Fibroblast of peridontal ligament (primary cell): ENCODE measurements around the gene EP300.
"Not testable (repeated sequence)": the region's sequence is repeated elsewhere in the genome, so short reads cannot be mapped to it uniquely, and the experiment has no call there.

Experiments used
- DNase-seq: peaks from one replicate; pipeline ENCODE4 v3.0.0-alpha.2; 2010; ENCODE audit errors: extremely low read depth

The EP300 gene

DNA sequence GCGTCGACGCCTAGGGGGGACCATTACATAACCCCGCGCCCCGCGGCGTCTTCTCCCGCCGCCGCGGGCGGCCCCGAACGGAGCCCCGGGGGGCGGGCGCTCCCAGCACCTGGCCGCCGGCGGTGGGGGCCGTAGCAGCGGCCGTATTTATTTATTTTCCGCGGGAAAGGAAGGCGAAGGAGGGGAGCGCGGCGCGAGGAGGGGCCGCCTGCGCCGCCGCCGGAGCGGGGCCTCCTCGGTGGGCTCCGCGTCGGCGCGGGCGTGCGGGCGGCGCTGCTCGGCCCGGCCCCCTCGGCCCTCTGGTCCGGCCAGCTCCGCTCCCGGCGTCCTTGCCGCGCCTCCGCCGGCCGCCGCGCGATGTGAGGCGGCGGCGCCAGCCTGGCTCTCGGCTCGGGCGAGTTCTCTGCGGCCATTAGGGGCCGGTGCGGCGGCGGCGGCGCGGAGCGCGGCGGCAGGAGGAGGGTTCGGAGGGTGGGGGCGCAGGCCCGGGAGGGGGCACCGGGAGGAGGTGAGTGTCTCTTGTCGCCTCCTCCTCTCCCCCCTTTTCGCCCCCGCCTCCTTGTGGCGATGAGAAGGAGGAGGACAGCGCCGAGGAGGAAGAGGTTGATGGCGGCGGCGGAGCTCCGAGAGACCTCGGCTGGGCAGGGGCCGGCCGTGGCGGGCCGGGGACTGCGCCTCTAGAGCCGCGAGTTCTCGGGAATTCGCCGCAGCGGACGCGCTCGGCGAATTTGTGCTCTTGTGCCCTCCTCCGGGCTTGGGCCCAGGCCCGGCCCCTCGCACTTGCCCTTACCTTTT, at the start of gene EP300:
Gene EP300 (plus strand): TSS at position 570 of the 795 bp plus-strand sequence. CDS start 413 bp downstream, outside the sequence.
- peak; percentile 62 for DNase-seq

DNA sequence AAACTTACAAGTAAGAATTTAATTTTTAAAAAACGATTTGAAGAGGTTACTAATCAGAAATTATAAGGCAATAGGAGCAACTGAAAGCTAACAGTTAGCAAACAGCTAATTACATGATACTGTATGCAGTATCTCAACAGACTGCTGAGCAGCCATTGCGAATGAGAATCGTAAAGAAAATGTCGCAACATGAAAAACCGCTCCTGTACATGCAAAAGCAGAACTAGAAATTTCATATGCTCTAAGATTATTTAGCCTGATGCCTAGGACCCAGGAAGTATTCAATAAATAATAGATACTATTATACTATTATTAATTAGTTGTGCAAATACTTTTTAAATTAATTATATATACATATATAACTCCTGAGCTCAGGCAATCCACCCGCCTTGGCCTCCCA, 48.7 kb upstream of the EP300 start:
- no peak for DNase-seq

DNA sequence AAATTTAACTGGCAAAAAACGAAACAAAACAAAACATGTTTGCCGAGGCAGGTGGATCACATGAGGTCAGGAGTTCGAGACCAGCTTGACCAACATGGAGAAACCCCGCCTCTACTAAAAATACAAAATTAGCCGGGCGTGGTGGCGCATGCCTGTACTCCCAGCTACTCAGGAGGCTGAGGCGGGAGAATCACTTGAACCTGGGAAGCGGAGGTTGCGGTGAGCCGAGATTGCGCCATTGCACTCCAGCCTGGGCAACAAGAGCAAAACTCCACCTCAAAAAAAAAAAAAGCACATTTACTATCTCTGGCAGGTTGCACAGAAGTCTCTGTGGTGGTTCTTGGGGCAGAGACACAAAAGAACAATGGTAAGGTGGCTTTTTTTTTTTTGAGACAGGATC, 46.8 kb upstream of the EP300 start:
- not testable (repeated sequence) for DNase-seq

DNA sequence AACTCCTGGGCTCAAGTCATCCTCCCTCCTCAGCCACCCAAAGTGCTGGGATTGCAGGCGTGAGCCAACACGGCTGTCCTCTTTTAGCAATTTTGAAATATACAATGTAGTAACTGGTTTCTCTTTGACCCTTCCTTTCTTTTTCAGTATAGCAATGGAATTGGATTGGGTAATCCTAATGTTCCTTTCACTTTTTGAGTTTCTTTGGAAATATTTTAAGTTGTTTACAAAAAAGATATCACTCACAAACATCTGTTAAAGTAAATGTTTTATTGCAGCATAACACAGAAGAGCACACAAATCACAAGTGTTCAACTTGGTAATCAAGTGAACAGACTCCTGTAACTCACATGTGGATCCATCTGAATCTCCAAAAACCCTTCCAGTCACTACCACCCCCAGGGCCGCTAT, 44.6 kb upstream of the EP300 start:
- DNase-seq: peak; percentile 55

DNA sequence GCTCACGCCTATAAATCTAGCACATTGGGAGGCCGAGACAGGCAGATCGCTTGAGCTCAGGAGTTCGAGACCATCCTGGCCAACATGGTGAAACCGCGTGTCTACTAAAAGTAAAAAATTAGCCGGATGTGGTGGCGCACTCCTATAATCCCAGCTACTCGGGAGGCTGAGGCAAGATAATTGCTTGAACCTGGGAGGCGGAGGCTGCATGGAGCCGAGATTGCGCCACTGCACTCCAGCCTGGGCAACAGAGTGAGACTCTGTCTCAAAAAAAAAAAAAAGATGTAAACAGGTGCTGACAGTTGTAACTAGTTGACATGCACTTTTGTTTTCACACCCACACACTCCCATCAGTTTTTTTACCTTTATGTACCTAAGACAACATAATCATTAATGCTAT, 44.0 kb upstream of the EP300 start:
- DNase-seq: not testable (repeated sequence)

DNA sequence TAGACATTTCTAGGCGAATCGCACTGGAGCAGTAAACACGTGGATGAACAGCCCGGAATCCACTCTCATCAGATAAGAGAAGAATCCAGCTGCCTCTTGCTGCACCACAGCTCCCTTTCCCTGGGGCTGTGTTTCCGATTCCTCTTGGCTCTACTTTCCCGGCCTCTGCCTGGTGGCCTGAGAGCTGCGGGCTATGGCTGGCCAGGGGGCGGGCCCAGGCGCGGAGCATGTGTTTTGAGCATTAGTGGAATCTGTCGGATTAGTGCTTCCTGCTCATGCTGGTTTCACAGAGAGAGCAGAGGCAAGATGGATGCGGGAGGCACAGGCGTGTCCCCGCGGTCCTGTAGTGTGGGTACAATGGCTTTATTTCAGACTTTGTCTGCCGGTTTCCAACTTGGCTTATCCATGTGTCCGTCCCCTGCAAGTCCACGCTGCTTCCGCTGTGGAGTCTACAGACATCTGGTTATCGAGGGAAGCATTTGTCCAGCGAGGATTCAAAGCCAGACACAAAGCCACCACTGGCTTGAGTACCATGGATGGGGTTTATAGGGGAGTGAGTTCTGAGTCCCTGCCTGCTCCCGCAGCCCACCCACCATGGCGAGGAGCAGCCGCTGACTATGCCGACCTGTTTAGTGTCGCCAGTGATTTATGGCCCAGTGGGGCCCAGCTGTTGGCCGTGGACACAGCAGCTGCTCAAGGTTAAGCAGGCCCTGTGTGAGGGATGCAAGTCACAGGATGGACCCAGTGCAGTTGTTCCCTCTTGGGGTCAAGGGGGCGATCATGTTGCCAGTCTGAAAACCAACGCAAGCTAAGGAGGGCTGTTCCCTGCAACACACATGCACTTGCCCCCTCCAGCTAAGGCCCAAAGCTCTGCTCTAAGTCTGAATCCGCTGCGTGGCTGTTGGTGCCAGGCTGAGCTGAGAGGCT, 43.3 kb upstream of the EP300 start:
- DNase-seq: peak; percentile 20

DNA sequence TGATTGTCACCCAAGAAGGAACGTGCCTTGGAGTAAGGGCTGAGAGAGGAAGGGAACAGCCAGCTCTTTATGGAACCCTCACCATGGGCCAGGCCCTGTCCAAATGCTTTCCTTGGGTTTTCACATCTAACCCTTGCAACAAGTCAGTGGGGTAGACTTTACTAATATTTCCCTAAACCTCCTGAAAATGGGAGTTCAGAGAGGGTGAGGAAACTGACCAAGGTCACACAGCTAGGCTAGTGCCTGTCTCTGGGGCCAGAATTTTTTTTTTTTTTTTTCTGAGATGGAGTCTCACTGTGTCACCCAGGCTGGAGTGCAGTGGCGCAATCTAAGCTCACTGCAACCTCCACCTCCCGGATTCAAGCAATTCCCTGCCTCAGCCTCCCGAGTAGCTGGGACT, 42.6 kb upstream of the EP300 start:
- not testable (repeated sequence) for DNase-seq

DNA sequence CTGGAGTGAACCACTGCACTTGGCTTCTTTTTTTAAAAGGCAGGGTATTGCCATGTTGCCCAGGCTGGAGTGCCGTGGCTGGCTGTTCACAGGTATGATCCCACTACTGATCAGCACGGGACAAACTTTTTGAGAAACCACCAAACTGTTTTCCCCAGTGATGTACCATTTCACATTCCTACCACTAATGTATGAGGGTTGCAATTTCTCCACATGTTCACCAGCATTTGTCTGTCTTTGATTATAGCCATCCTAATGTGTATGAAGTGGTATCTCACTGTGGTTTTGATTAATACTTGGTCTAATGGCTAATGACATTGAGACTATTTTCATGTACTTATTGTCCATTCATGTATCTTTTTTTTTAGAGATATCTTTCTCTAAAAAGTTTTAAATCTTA, 41.5 kb upstream of the EP300 start:
- peak; percentile 25 for DNase-seq

DNA sequence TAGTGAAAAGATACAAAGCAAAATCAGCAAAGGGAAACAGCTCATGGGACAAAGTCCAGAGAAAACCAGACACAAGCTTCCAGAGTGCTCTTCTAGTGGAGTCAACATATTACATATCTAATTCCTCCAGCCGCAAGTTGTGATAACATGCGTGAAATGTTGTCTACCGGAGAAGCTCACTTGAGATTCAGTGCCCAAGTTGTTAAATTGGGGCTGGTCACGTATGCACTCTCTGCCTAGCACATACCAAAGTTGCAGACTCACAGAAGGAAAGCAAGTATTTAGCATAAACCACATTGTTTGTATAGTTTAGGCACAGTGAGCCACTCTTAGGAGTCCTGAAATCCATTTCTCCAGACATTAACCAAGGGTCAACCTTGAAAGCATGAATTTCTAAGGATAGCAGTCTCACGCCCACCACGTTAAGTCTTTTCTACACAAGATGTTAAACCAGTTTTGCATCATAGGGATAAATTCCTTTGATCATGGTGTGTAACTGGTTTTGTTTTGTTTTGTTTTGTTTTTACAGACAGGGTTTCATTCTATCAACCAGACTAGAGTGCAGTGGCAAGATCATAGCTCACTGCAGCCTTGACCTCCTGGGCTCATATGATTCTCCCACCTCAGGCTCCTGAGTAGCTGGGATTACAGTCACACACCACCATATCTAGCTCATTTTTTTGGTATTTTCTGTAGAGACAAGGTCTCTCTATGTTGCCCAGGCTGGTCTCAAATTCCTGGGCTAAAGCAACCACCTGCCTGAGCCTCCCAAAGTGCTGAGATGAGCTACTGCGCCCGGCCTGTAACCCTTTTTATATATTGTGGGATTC, 39.5 kb upstream of the EP300 start:
- peak; percentile 78 for DNase-seq

DNA sequence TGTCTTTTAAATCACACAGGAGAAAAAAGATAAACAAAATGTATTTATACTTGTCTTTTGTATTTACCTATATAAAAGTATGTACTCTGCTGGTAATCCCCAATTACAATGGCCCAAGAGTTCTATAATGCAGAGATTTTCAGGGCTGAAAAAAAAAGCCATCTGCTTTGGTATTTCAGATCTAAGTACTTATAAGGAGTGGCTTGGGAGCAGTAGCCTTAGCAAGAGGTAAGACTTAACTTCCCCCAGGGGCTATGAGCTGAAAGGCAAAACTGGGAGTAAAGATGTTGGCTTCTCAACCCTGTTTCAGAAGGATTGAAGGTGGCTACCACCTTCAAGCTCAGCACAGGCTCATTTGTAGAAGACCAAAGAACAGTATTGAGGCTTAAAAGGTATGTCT, 35.3 kb upstream of the EP300 start:
- DNase-seq: no peak

DNA sequence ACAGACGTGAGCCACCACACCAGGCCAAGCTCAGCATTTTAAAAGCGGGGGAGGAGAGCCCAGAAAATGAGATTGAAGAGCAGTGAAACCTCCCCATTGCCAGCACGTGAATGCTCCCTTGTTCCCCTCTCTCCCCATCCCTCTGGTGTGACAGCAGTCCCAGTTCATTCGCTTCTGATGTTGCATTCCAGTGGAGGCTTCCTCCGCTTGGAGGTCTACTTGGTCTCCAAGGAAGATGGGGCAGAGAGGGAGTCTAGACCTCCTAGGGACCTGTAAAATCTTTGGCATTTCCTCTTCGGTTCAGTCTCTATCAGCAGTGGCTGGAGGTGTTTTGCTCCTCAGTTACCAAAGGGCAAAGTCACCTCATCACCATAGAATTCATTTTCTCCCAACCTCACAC, 30.2 kb upstream of the EP300 start:
- no peak for DNase-seq

DNA sequence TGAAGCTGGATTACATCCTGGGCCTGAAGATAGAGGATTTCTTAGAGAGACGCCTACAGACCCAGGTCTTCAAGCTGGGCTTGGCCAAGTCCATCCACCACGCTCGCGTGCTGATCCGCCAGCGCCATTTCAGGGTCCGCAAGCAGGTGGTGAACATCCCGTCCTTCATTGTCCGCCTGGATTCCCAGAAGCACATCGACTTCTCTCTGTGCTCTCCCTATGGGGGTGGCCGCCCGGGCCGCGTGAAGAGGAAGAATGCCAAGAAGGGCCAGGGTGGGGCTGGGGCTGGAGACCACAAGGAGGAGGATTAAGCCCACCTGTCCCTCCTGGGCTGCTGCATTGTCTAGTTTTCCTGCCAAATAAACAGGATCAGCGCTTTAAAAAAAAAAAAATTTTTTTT, 28.1 kb upstream of the EP300 start:
- not testable (repeated sequence) for DNase-seq

DNA sequence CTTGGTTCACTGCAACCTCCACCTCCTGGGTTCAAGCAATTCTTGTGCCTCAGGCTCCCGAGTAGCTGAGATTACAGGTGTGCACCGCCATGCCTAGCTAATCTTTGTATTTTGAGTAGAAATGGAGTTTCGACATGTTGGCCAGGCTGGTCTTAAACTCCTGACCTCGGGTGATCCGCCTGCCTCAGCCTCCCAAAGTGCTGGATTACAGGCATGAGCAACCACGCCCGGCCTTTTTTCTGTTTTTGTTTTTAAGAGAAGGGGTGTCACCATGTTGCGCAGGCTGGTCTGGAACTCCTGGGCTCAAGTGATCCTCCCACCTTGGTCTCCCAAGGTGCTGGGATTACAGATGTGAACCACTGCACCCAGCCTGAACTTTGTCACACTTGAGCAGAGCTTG, 26.1 kb upstream of the EP300 start:
- not testable (repeated sequence) for DNase-seq

DNA sequence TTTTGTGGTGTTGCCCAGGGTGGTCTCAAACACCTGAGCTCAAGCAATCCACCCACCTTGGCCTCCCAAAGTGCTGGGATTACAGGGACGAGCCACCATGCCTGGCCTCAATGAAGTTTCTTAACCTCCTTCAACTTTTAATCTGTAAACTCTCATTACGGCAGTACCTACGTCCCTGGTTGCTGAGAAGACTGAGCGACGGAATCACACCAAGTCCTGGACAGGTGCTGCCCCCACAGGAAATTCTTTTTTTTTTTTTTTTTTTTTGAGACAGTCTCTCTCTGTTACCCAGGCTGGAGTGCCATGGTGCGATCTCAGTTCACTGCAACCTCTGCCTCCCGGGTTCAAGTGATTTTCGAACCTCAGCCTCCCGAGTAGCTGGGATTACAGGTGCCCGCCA, 24.4 kb upstream of the EP300 start:
- DNase-seq: not testable (repeated sequence)

DNA sequence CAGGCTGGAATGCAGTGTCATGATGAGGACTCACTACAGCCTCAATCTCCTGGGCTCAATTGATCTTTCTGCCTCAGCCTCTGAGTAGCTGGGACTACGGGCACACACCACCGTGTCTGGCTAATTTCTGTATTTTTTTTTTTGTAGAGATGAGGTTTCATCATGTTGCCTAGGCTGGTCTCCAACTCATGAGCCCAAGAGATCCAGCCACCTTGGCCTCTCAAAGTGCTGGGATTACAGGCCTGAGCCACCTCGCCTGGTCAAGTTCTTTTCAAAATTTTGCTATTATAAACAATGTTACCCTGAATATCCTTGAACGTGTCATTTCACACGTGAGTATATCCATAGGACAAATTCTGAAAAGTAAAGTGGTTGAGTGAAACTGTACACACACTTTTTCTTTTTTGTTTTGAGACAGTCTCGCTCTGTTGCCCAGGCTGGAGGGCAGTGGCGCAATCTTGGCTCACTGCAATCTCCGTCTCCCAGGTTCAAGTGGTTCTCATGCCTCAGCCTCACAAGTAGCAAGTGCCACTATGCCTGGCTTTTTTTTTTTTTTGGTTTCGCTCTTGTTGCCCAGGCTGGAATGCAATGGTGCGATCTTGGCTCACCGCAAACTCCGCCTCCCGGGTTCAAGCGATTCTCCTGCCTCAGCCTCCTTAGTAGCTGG, 21.6 kb upstream of the EP300 start:
- DNase-seq: no peak

DNA sequence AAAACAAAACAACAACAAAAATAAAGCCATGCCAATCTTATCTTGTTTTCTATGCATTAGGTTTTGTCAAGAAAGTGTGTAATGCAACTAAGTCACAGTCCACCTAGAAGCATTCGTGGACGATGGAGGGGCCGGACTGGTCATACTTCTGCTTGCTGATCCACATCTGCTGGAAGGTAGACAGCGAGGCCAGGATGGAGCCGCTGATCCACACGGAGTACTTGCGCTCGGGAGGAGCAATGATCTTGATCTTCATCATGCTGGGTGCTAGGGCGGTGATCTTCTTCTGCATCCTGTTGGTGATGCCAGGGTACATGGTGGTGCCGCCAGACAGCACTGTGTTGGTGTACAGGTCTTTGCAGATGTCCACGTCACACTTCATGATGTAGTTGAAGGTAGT, 18.3 kb upstream of the EP300 start:
- no peak for DNase-seq

DNA sequence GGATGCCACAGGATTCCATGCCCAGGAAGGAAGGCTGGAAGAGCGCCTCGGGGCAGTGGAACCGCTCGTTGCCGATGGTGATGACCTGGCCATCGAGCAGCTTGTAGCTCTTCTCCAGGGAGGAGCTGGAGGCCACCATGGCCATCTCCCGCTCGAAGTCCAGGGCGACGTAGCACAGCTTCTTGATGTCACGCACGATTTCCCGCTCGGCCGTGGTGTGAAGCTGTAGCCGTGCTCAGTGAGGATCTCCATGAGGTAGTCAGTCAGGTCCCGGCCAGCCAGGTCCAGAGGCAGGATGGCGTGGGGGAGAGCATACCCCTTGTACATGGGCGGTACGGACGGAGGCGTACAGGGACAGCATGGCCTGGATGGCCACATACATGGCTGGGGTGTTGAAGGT, 17.9 kb upstream of the EP300 start:
- DNase-seq: no peak

DNA sequence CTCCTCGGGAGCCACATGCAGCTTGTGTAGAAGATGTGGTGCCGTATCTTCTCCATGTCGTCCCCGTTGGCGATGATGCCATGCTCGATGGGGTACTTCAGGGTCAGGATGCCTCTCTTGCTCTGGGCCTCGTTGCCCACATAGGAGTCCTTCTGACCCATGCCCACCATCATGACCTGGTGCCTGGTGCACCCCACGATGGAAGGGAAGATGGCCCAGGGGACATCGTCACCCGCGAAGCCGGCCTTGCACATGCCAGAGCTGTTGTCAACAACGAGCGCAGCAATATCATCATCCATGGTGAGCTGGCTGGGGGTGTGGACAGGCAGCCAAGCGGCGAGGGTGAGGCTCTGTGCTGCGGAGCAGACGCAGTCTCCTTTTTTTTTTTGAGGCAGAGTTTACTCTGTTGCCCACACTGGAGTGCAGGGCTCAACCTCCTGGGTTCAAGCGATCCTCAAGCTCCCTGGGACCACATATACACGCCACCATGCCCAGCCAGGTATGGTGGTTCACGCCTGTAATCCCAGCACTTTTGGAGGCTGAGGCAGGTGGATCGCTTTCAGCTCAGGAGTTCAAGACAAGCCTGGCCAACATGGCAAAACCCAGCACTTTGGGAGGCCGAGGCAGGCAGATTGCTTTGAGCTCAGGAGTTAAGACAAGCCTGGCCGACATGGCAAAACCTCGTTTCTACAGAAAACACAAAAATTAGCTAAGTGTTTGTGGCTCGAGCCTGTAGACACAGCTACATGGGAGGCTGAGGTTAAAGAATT, 17.3 kb upstream of the EP300 start:
- no peak for DNase-seq

DNA sequence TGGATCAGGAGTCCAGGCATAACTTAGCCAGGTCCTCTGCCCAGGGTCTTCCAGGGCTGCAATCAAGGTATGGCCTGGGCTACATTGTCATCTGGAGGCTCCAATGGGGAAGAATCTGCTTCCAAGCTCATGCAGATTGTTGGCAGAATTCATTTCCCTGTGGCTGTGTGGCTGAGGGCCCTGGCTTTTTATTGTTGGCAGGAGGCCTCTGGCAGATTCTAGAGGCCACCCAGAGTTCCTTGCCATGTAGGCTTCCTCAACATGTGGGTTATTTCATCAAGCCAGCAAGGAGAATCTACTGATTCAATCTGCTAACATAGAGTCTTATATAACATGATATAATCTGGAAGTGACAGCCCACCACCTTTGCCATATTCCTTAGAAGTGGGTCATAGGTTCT, 16.4 kb upstream of the EP300 start:
- DNase-seq: no peak

DNA sequence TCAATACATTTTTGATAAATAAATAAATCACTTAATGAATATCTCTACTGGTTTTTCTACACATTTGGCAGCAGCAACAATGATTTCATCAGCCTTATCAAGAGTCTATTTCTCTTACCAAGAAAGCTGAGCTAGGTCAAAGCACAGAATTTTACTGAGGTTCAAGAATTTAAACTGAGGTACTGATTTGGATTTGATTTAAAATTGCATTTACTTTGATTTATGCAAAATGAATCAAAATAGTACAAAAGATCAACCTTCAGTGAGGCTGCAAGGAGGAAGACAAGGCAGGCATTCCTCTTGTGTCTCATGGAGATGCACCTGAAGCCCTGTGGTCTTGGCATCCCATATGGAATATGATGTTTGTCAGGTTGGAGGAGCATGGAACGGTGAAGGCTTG, 15.5 kb upstream of the EP300 start:
- DNase-seq: no peak

DNA sequence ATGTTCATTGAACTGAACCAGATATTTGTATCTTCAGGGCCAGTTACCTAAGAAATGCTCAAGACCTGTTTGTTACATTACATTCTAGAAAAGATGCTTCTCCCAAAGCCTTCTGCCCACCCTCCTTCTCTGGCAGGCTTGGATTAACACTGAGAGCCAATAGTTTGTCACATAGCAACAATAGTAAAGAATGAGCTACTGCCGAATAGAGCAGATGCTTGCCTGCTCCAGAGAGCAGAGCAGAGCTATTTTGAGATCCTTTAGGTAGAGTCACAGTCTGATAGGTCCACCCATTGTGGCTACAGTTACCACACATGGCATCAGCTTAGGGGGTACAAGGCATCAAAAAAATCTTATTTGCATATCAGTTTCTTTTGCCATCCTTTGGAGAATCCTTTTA, 13.5 kb upstream of the EP300 start:
- no peak for DNase-seq
